Progenitor cell of endocrine pancreas (in vitro differentiated cells): Measurements from ENCODE around the gene HS3ST5. TPM values are rescaled to one million over a fixed set of nuclear protein-coding genes. Genes with fewer than 3 reads are reported as not detected.

Source experiments
- DNase-seq: peaks from one replicate; pipeline ENCODE4 v3.0.0; 2021; ENCODE audit warnings: low spot score; ENCODE audit not compliant: unreplicated experiment
- H3K27ac Mint-ChIP-seq: 2 replicates; pipeline ENCODE4 v1.8.0; 2021; ENCODE audit warnings: mild to moderate bottlenecking, moderate library complexity, mixed read lengths
- H3K27me3 Mint-ChIP-seq: 2 replicates; pipeline ENCODE4 v1.8.0; 2021; ENCODE audit warnings: mixed read lengths
- H3K36me3 Mint-ChIP-seq: 2 replicates; pipeline ENCODE4 v1.8.0; 2022; ENCODE audit warnings: mixed read lengths; ENCODE audit not compliant: insufficient read depth
- H3K4me1 Mint-ChIP-seq: 2 replicates; pipeline ENCODE4 v1.8.0; 2021; ENCODE audit warnings: low read depth, mixed read lengths
- H3K4me3 Mint-ChIP-seq: 2 replicates; pipeline ENCODE4 v1.8.0; 2021; ENCODE audit warnings: low read depth, mild to moderate bottlenecking, moderate library complexity, mixed read lengths
- H3K9me3 Mint-ChIP-seq: 2 replicates; pipeline ENCODE4 v1.8.0; 2021; ENCODE audit warnings: low read depth, mixed read lengths
- total RNA-seq: library from RNA; stranded (reverse); gene quantifications from 2 replicates; pipeline ENCODE4 v1.2.1, GENCODE V29; 2021
- TF ChIP-seq, protein P1 (sequence below): fragments of 200-600 bp; sonication (generic); IDR thresholded peaks from one replicate; pipeline ENCODE4 v1.5.0; 2021; ENCODE audit warnings: antibody characterized with exemption, mild to moderate bottlenecking; ENCODE audit not compliant: unreplicated experiment

Gene HS3ST5
- total RNA-seq, 1 donor from 2014 or later, result 0.31 TPM

- no peaks in the 10 kb centered on the region for H3K27me3 Mint-ChIP-seq
- no peaks in the 10 kb centered on the region for H3K36me3 Mint-ChIP-seq
- no peak for DNase-seq
- H3K27ac Mint-ChIP-seq, result no peak overlapping the region
- H3K9me3 Mint-ChIP-seq, result no peaks in the 10 kb centered on the region
- peaks cover 14% of the 10 kb centered on the region for H3K4me1 Mint-ChIP-seq
- no peak overlapping the region for H3K4me3 Mint-ChIP-seq
- TF ChIP-seq, protein P1, sequence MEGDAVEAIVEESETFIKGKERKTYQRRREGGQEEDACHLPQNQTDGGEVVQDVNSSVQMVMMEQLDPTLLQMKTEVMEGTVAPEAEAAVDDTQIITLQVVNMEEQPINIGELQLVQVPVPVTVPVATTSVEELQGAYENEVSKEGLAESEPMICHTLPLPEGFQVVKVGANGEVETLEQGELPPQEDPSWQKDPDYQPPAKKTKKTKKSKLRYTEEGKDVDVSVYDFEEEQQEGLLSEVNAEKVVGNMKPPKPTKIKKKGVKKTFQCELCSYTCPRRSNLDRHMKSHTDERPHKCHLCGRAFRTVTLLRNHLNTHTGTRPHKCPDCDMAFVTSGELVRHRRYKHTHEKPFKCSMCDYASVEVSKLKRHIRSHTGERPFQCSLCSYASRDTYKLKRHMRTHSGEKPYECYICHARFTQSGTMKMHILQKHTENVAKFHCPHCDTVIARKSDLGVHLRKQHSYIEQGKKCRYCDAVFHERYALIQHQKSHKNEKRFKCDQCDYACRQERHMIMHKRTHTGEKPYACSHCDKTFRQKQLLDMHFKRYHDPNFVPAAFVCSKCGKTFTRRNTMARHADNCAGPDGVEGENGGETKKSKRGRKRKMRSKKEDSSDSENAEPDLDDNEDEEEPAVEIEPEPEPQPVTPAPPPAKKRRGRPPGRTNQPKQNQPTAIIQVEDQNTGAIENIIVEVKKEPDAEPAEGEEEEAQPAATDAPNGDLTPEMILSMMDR, result no peak
Measured at GRCh38 chr6:114140416-114140815, 202.4 kb downstream of the HS3ST5 start.

- Mint-ChIP-seq H3K4me3 (no peak overlapping the region), H3K27ac (no peak overlapping the region), H3K27me3 (no peaks in the 10 kb centered on the region), H3K4me1 (peaks cover 1% of the 10 kb centered on the region), H3K36me3 (no peaks in the 10 kb centered on the region), H3K9me3 (no peaks in the 10 kb centered on the region)
- TF ChIP-seq, protein P1, result no peak
- DNase-seq, result no peak
Measured at GRCh38 chr6:114138577-114139248, 204.1 kb downstream of the HS3ST5 start.

GRCh38 chr6:114135363-114135971, 207.4 kb downstream of the HS3ST5 start:
- Mint-ChIP-seq H3K27ac (no peak overlapping the region), H3K9me3 (no peaks in the 10 kb centered on the region), H3K36me3 (no peaks in the 10 kb centered on the region), H3K4me3 (no peak overlapping the region), H3K4me1 (no peaks in the 10 kb centered on the region), H3K27me3 (no peaks in the 10 kb centered on the region)
- TF ChIP-seq, protein P1, result no peak
- no peak for DNase-seq

- H3K27ac Mint-ChIP-seq, result no peak overlapping the region
Measured at GRCh38 chr6:114133816-114134215, 209.0 kb downstream of the HS3ST5 start.

DNA sequence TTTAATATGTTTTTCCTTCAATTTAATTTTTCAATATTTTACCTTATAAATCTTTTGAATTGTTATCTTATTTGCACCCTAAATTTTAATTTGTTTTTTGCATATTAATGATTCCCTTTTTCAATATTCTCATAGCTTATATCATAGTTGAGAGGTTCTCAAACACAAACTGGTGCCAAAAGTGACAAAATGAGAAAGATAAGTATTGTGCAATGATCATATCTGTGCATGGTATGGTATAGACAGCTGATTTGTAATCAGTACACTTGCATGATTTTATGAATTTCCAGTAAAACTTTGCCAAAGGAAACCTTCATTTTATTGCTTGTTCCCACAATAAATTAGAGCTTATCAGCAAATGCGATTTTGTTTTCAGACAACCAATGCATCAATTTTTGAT, 210.9 kb downstream of the HS3ST5 start:
- no peak overlapping the region for H3K4me3 Mint-ChIP-seq
- no peaks in the 10 kb centered on the region for H3K27me3 Mint-ChIP-seq
- H3K27ac Mint-ChIP-seq, result no peak overlapping the region
- no peak for DNase-seq
- TF ChIP-seq, protein P1, result no peak
- H3K4me1 Mint-ChIP-seq, result no peaks in the 10 kb centered on the region
- no peaks in the 10 kb centered on the region for H3K36me3 Mint-ChIP-seq
- no peaks in the 10 kb centered on the region for H3K9me3 Mint-ChIP-seq

More at GRCh38 chr6:114133816-114134215, 209.0 kb downstream of the HS3ST5 start:
- H3K9me3 Mint-ChIP-seq, result no peaks in the 10 kb centered on the region
- no peak for DNase-seq
- TF ChIP-seq, protein P1, result no peak
- no peaks in the 10 kb centered on the region for H3K27me3 Mint-ChIP-seq
- H3K36me3 Mint-ChIP-seq, result no peaks in the 10 kb centered on the region
- H3K4me3 Mint-ChIP-seq, result no peak overlapping the region
- H3K4me1 Mint-ChIP-seq, result no peaks in the 10 kb centered on the region
